Measurements from ENCODE around the gene ADAMTSL3.

DNA sequence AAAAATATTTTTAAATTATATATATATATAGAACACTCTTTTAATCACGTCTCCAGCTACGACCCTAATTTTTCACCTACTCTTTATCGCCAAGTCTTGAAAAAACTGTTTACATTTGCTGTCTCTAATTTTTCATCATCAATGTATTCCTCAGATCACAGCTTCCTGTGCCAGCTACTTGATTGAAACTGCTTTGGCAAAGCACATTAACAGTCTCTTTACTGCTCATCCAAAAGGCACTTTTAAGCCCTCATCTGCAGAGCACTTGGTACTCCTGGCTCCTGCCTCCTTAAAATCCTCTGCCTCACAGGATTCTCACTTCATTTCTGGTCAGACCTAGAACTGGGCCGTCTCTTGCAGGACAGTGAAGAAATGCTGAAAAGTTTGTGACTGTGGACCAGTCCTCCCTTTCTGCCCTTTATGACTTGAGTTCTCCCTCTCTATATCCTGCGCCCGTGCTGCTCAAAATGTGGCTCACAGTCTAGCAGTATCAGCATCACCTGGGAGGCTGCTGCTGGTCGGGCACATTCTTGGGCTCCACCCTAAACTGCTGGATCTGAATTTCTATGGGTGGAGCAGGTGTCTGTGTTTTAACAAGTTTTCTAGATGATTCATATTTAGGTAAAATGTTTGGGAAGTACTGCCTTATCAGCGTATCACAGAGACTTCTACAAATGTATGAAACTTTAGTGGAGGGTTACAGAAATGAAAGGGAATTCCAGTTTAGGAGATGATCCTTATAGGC, 196.8 kb downstream of the ADAMTSL3 start:
- TF ChIP-seq CTCF (conservative IDR thresholded peaks at IDR 0.05 in 1 of 2, IDR thresholded peaks at IDR 0.05 in 1 of 2; ENCODE audit: extremely low read depth in 1 of 2, insufficient read depth in 1 of 2, low read depth in 1 of 2, low read length in 2 of 2) (no peak), EZH2 (IDR thresholded peaks at IDR 0.05; ENCODE audit: borderline replicate concordance, low read length) (no peak)

All from mammary epithelial cell (primary cell).